Mesothelial cell of epicardium (in vitro differentiated cells): ENCODE measurements around the gene MVB12B. TPM values are rescaled to one million over a fixed set of nuclear protein-coding genes. Genes with fewer than 3 reads are reported as not detected.

Source experiments
- DNase-seq, 2 experiments: peaks; one replicate each; pipeline ENCODE4 v3.0.0; 2021; ENCODE audit warnings: low spot score in 2 of 2; ENCODE audit not compliant: unreplicated experiment in 2 of 2
- H3K27ac Mint-ChIP-seq: 2 replicates; pipeline ENCODE4 v1.8.0; 2021; ENCODE audit warnings: mixed read lengths
- H3K27me3 Mint-ChIP-seq: 2 replicates; pipeline ENCODE4 v1.8.0; 2021; ENCODE audit warnings: low read depth, mixed read lengths
- H3K36me3 Mint-ChIP-seq: 2 replicates; pipeline ENCODE4 v1.8.0; 2021; ENCODE audit warnings: mixed read lengths
- H3K4me1 Mint-ChIP-seq: 2 replicates; pipeline ENCODE4 v1.8.0; 2021; ENCODE audit warnings: mixed read lengths
- H3K4me3 Mint-ChIP-seq: 2 replicates; pipeline ENCODE4 v1.8.0; 2021; ENCODE audit warnings: mild to moderate bottlenecking, moderate library complexity, mixed read lengths
- H3K9me3 Mint-ChIP-seq: 2 replicates; pipeline ENCODE4 v1.8.0; 2021; ENCODE audit warnings: mixed read lengths
- CTCF ChIP-seq: fragments of 200-600 bp; sonication (generic); IDR thresholded peaks from one replicate; pipeline ENCODE4 v1.5.0; 2021; ENCODE audit warnings: antibody characterized with exemption; ENCODE audit not compliant: unreplicated experiment
- total RNA-seq: library from RNA; stranded (reverse); gene quantifications from 3 replicates; pipeline ENCODE4 v1.2.1, GENCODE V29; 2021

Gene MVB12B
- total RNA-seq, 1 donor from 2014 or later: 43.7 TPM

DNA sequence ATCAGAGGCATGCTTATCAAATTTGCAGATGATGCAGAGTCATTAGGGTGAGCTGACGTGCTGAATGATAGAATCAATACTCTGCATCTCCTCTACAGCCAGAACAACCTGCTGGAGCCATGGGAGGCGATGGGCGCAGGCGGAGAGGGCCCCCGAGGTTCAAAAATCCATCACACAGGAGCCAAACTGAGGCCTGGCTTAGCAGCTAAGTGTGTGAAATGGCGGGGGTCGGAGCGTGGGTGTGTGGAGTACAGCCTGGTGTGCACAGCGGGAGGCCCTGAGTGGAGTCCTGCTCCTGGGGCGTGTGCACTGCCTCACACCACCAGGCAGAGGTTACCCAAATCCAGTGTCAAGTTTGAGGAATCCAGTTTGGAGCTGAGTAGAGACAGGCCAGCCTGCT is 73.2 kb downstream of the MVB12B start:
- H3K36me3 Mint-ChIP-seq: peaks cover 22% of the 10 kb centered on the region
- no peak for DNase-seq
- H3K9me3 Mint-ChIP-seq: no peaks in the 10 kb centered on the region
- no peak overlapping the region for H3K27ac Mint-ChIP-seq
- TF ChIP-seq CTCF: no peak
- no peaks in the 10 kb centered on the region for H3K27me3 Mint-ChIP-seq
- no peak overlapping the region for H3K4me3 Mint-ChIP-seq
- peaks cover 6% of the 10 kb centered on the region for H3K4me1 Mint-ChIP-seq

DNA sequence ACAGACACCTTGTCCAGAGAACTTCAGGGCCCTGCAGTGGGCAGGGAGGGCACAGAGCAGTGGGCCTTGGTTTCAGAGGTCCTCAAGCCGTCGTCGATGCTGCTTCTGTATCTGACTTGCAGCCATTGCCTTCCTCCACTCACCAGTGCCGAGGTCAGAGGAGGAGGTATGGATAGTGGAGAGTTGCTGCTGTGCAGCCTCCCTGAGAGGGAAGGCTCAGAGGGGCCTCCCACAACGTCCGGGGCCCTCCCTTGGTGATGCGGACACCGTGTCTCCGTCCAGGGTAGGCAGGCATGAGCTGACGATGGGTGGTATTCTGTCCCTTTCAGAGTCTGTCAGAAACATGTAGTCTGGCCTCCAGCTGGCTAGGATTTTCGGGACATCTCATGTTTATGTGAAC is 73.9 kb downstream of the MVB12B start:
- Mint-ChIP-seq H3K4me1 (peaks cover 9% of the 10 kb centered on the region), H3K36me3 (peaks cover 22% of the 10 kb centered on the region), H3K27me3 (no peaks in the 10 kb centered on the region), H3K4me3 (no peak overlapping the region), H3K9me3 (no peaks in the 10 kb centered on the region), H3K27ac (no peak overlapping the region)
- TF ChIP-seq CTCF: no peak
- DNase-seq: no peak

DNA sequence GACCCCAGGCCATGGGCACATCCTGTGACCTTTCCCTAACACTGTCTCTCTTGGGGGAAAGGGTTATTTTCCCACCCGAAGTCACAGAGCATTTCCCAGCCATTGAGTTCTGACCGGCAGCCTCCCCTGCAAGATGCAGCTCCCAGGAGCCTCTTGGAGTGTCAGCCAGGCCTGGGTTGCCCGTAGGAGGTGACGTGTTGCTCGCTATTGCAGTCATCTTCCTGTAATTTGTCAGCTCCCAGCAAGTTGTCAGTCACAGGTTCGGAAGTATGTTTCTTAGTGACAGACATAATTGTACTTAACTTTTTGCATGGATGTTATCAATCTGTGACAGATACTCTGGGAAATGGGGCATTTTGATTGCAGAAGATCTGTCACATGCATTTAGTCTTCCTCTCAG is 74.5 kb downstream of the MVB12B start:
- peaks cover 19% of the 10 kb centered on the region for H3K36me3 Mint-ChIP-seq
- no peak overlapping the region for H3K27ac Mint-ChIP-seq
- H3K27me3 Mint-ChIP-seq: no peaks in the 10 kb centered on the region
- no peak overlapping the region for H3K4me3 Mint-ChIP-seq
- H3K4me1 Mint-ChIP-seq: peaks cover 11% of the 10 kb centered on the region
- no peak for TF ChIP-seq CTCF
- H3K9me3 Mint-ChIP-seq: no peaks in the 10 kb centered on the region
- no peak for DNase-seq

DNA sequence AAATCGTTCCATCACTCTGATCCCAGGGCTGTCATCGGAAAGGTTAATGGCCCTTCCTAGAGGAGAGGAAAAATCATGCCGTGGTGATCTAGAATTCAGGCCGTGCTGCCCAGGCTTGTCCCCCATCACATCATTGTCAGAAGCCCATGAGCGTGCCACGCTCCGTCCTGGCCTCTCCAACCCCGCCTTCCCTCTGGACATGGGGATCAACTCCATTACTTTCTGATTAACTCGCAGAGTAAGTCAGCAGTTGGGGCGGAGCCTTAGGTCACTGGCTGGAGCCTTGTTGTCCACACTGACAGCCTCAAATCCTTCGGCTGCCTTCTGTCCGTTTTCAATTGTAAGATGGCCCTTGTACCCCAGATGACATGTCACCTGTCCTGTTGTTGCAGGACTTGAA is 75.0 kb downstream of the MVB12B start:
- no peak for DNase-seq
- Mint-ChIP-seq H3K9me3 (no peaks in the 10 kb centered on the region), H3K27me3 (no peaks in the 10 kb centered on the region), H3K27ac (no peak overlapping the region), H3K4me3 (no peak overlapping the region), H3K36me3 (peaks cover 14% of the 10 kb centered on the region), H3K4me1 (peaks cover 16% of the 10 kb centered on the region)
- no peak for TF ChIP-seq CTCF

DNA sequence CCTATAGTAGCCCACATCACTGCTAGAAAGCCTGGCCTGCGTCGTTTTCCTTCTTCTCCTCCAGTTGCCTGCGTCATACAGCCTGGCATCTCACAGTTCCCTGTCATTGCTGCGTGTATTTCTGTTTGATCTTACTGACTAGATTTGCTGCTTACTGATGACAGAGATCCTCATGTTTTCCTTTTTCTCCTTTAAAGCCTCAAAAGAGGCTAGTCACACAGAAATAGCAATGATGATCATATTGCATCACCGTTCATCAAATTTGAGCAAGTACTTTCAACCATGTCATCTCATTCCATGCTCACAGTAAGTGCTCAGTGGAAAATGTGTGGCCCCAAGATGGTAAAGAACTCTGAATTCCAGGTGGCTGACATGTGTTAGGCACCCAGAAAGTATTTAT is 76.8 kb downstream of the MVB12B start:
- Mint-ChIP-seq H3K27ac (no peak overlapping the region), H3K36me3 (peaks cover 14% of the 10 kb centered on the region), H3K4me1 (peaks cover 20% of the 10 kb centered on the region), H3K27me3 (no peaks in the 10 kb centered on the region), H3K9me3 (no peaks in the 10 kb centered on the region), H3K4me3 (no peak overlapping the region)
- TF ChIP-seq CTCF: no peak
- DNase-seq: no peak

- H3K4me1 Mint-ChIP-seq: peaks cover 19% of the 10 kb centered on the region
- H3K27ac Mint-ChIP-seq: no peak overlapping the region
Measured at GRCh38 chr9:126404459-126404858, 77.8 kb downstream of the MVB12B start.

More at GRCh38 chr9:126404459-126404858, 77.8 kb downstream of the MVB12B start:
- Mint-ChIP-seq H3K36me3 (peaks cover 14% of the 10 kb centered on the region), H3K4me3 (no peak overlapping the region), H3K9me3 (no peaks in the 10 kb centered on the region), H3K27me3 (no peaks in the 10 kb centered on the region)
- DNase-seq: no peak
- no peak for TF ChIP-seq CTCF
